Endodermal cell (in vitro differentiated cells): ENCODE results near the gene WDR27. TPM values are rescaled to one million over a fixed set of nuclear protein-coding genes. Genes with fewer than 3 reads are reported as not detected.

Experiments used
- DNase-seq: peaks from one replicate; pipeline ENCODE4 v3.0.0-alpha.2; 2017
- H3K27ac ChIP-seq: 2 replicates; pipeline ENCODE4 v1.5.1; 2013; ENCODE audit warnings: mild to moderate bottlenecking, low read depth, low read length, moderate library complexity
- H3K27me3 ChIP-seq: 2 replicates; pipeline ENCODE4 v1.6.1; 2013; ENCODE audit warnings: mild to moderate bottlenecking, low read length, moderate library complexity; ENCODE audit not compliant: insufficient read depth, control insufficient read depth, poor library complexity, severe bottlenecking
- H3K36me3 ChIP-seq: 2 replicates; pipeline ENCODE4 v1.7.0; 2013; ENCODE audit warnings: mild to moderate bottlenecking, low read length, moderate library complexity; ENCODE audit not compliant: control insufficient read depth, insufficient read depth
- H3K4me1 ChIP-seq: one replicate; pipeline ENCODE4 v1.7.0; 2013; ENCODE audit warnings: low read length; ENCODE audit not compliant: control insufficient read depth, insufficient read depth
- H3K4me3 ChIP-seq: 2 replicates; pipeline ENCODE4 v1.5.1; 2013; ENCODE audit warnings: mild to moderate bottlenecking, low read length, moderate library complexity
- H3K9ac ChIP-seq: 2 replicates; pipeline ENCODE4 v1.6.1; 2013; ENCODE audit warnings: mild to moderate bottlenecking, low read length, moderate library complexity; ENCODE audit not compliant: poor library complexity, severe bottlenecking; ENCODE audit errors: extremely low read depth
- H3K9me3 ChIP-seq: 2 replicates; pipeline ENCODE4 v1.6.1; 2013; ENCODE audit warnings: mild to moderate bottlenecking, low read length, moderate library complexity; ENCODE audit not compliant: control insufficient read depth
- H3K27ac Mint-ChIP-seq: 2 replicates; pipeline ENCODE4 v1.8.0; 2020; ENCODE audit warnings: mixed read lengths
- H3K27me3 Mint-ChIP-seq: 2 replicates; pipeline ENCODE4 v1.8.0; 2021; ENCODE audit warnings: mild to moderate bottlenecking, mixed read lengths; ENCODE audit not compliant: insufficient read depth
- H3K36me3 Mint-ChIP-seq: 2 replicates; pipeline ENCODE4 v1.8.0; 2020; ENCODE audit warnings: low read depth, mixed read lengths
- H3K4me1 Mint-ChIP-seq: 2 replicates; pipeline ENCODE4 v1.8.0; 2020; ENCODE audit warnings: mixed read lengths
- H3K4me3 Mint-ChIP-seq: 2 replicates; pipeline ENCODE4 v1.8.0; 2020; ENCODE audit warnings: mild to moderate bottlenecking, moderate library complexity, mixed read lengths
- H3K9me3 Mint-ChIP-seq: 2 replicates; pipeline ENCODE4 v1.8.0; 2020; ENCODE audit warnings: mild to moderate bottlenecking, mixed read lengths
- CTCF ChIP-seq: fragments of 200-600 bp; sonication (generic); conservative IDR thresholded peaks from 2 replicates; pipeline ENCODE4 v1.5.0; 2021; ENCODE audit warnings: antibody characterized with exemption, mild to moderate bottlenecking
- WGBS, 2 experiments: methylation state at CpG; one replicate each; pipeline versions ENCODE4 v1.1.5 to v1.1.7; 2013; ENCODE audit warnings: missing lambda C conversion rate in 2 of 2, mixed read lengths in 1 of 2; ENCODE audit not compliant: insufficient coverage in 1 of 2, insufficient read length in 1 of 2; 5-methylcytosine and 5-hydroxymethylcytosine counted together
- total RNA-seq, 2 donors: library from RNA; stranded (reverse); fragmentation: NEBNext Ultra II Directional in 1 of 2; extraction: Animal tissue kit (Norgen Biotek cat#: 25700) in 1 of 2; gene quantifications; 2 replicates in 1 of 2; 3 replicates in 1 of 2; pipeline ENCODE4 v1.2.1, GENCODE V29; 2021

The WDR27 gene
- total RNA-seq, 2 donors from 2014 or later: 94.4 to 110 TPM

- Histone ChIP-seq H3K36me3 (no peaks in the 10 kb centered on the region), H3K4me3 (no peak overlapping the region), H3K9me3 (peaks cover 5% of the 10 kb centered on the region), H3K9ac (no peak overlapping the region), H3K27me3 (no peaks in the 10 kb centered on the region), H3K4me1 (no peaks in the 10 kb centered on the region), H3K27ac (no peak overlapping the region)
- Mint-ChIP-seq H3K27me3 (no peaks in the 10 kb centered on the region), H3K4me1 (no peaks in the 10 kb centered on the region), H3K4me3 (no peak overlapping the region), H3K36me3 (peaks cover 14% of the 10 kb centered on the region), H3K27ac (no peak overlapping the region), H3K9me3 (peaks cover 2% of the 10 kb centered on the region)
- no peak for DNase-seq
- 93 to 95% methylated on average over 12 to 15 of the region's 15 CpGs for WGBS, 2 experiments
- TF ChIP-seq CTCF: no peak
Observed at GRCh38 chr6:169500688-169501087, 201.1 kb downstream of the WDR27 start.

GRCh38 chr6:169499848-169500247 is 202.0 kb downstream of the WDR27 start:
- no peaks in the 10 kb centered on the region for H3K36me3 ChIP-seq
- DNase-seq: no peak
- peaks cover 5% of the 10 kb centered on the region for H3K9me3 ChIP-seq
- no peaks in the 10 kb centered on the region for H3K27me3 ChIP-seq
- peaks cover 2% of the 10 kb centered on the region for H3K9me3 Mint-ChIP-seq
- no peak overlapping the region for H3K4me3 ChIP-seq
- H3K27ac Mint-ChIP-seq: no peak overlapping the region
- H3K4me3 Mint-ChIP-seq: no peak overlapping the region
- no peaks in the 10 kb centered on the region for H3K4me1 Mint-ChIP-seq
- no peaks in the 10 kb centered on the region for H3K4me1 ChIP-seq
- no peak for TF ChIP-seq CTCF
- H3K27ac ChIP-seq: no peak overlapping the region
- H3K9ac ChIP-seq: no peak overlapping the region
- 83 to 91% methylated on average over 3 to 7 of the region's 7 CpGs for WGBS, 2 experiments
- peaks cover 14% of the 10 kb centered on the region for H3K36me3 Mint-ChIP-seq
- no peaks in the 10 kb centered on the region for H3K27me3 Mint-ChIP-seq

GRCh38 chr6:169498916-169499513 is 202.8 kb downstream of the WDR27 start:
- peaks cover 14% of the 10 kb centered on the region for H3K36me3 Mint-ChIP-seq
- Histone ChIP-seq H3K36me3 (no peaks in the 10 kb centered on the region), H3K4me3 (no peak overlapping the region), H3K27me3 (no peaks in the 10 kb centered on the region), H3K9me3 (peaks cover 5% of the 10 kb centered on the region), H3K27ac (no peak overlapping the region), H3K9ac (no peak overlapping the region), H3K4me1 (no peaks in the 10 kb centered on the region)
- H3K27me3 Mint-ChIP-seq: no peaks in the 10 kb centered on the region
- peaks cover 2% of the 10 kb centered on the region for H3K9me3 Mint-ChIP-seq
- DNase-seq: no peak
- 93% methylated on average over 13 to 15 of the region's 15 CpGs for WGBS, 2 experiments
- no peaks in the 10 kb centered on the region for H3K4me1 Mint-ChIP-seq
- no peak overlapping the region for H3K27ac Mint-ChIP-seq
- no peak overlapping the region for H3K4me3 Mint-ChIP-seq
- TF ChIP-seq CTCF: no peak
